NCI-H128 (cell line): Measurements from ENCODE around the gene TTC24.
A peak's percentile ranks its signal among the peaks of the same experiment; 100 is the strongest.
"Not testable (repeated sequence)": the region's sequence is repeated elsewhere in the genome, so short reads cannot be mapped to it uniquely, and the experiment has no call there.

Experiments used
- DNase-seq: peaks from one replicate; lab custom pipeline; 2025; ENCODE audit not compliant: unreplicated experiment; lab: John Stamatoyannopoulos, UW

The TTC24 gene

DNA sequence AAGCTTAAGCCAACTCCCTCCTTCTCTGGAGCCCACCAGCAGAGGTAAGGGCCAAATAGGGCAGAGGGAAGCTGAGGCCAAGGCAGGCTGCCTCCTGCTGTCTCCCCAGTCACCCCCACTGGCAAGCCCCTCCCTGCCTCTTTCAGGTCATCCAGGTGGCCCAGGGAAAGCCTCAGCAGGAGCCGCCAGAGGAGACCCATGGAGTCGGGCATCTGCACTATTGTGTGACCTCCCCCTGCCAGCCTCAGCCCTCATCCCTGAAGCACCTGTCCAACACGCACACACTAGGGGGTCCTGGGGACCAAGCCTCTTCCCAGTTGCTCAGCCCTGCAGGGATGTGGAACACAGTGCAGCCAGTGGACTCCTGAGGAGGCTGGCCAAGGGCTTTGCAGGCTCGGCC, 6.8 kb downstream of the TTC24 start:
- DNase-seq = no peak

- no peak for DNase-seq
Observed at GRCh38 chr1:156586892-156587477, 7.5 kb downstream of the TTC24 start.

DNA sequence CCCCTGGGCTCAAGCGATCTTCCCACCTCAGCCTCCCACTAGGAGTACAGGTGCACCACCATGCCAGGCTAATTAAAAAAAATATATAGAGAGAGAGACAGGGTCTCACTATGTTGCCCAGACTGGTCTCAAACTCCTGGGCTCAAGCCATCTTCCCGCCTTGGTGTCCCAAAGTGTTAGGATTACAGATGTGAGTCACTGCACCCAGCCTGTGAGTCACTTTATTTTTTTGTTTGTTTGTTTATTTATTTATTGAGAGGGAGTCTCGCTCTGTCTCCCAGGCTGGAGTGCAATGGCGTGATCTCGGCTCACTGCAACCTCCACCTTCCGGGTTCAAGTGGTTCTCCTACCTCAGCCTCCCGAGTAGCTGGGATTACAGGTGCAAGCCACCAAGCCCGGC, 8.4 kb downstream of the TTC24 start:
- not testable (repeated sequence) for DNase-seq

DNA sequence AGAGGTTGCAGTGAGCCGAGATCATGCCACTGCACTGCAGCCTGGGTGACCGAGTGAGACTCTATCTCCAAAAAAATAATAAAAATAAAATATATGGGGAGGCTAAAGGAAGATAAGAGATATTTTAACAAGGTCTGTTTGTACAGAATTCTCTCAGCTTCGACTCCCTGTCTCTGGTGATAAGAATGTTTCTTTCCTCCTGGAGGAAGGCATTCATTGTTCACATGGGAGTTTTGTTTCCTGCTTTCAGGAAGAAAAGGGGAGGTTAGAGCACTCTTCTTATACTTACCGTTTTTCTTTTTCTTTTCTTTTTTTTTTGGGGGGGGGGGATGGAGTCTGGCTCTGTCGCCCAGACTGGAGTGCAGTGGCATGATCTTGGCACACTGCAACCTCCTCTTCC, 10.0 kb downstream of the TTC24 start:
- DNase-seq = no peak

GRCh38 chr1:156590326-156591180, 11.0 kb downstream of the TTC24 start:
- no peak for DNase-seq

DNA sequence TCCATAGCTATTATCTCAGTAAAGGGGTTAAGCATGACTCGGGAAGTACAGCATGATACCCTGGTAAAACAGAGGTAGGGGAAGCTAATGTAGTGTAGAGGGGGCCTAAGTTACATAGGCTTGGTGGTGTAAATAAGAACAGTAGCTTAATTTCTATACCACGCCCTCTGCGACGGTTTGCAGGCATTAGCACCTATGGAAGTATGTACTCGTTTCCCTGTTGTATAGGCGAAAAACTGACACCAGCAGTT, 11.6 kb downstream of the TTC24 start:
- no peak for DNase-seq

DNA sequence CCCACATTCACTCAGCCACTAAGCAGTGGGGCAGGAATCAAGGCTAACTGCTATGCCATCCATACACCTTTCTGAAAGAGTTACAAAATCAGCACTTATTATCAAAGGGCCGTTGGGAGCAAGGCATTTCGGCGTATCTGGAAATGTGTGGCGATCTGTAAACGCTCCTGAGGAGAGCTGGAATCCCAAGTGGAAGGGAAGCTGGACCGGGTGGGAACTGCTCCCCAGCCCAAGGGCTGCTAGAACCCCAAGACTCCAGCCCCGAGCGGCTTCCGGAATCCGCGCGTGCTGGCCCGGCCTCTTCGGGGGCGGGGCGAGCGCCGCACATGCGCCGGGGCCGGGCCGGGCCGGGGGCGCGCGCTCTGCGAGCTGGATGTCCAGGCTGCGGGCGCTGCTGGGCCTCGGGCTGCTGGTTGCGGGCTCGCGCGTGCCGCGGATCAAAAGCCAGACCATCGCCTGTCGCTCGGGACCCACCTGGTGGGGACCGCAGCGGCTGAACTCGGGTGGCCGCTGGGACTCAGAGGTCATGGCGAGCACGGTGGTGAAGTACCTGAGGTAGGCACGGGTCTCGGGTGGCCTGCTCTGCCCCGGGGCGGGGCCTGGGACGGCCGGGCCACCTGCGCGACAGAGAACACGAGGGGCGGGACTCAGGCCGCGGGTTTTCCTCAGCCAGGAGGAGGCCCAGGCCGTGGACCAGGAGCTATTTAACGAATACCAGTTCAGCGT, 12.1 kb downstream of the TTC24 start, which contains the start of gene NAXE:
TSS of gene NAXE (plus strand) at position 345 of the 726 bp plus-strand sequence. CDS start at position 374, 29 bp downstream.
- peak; percentile 67 for DNase-seq

DNA sequence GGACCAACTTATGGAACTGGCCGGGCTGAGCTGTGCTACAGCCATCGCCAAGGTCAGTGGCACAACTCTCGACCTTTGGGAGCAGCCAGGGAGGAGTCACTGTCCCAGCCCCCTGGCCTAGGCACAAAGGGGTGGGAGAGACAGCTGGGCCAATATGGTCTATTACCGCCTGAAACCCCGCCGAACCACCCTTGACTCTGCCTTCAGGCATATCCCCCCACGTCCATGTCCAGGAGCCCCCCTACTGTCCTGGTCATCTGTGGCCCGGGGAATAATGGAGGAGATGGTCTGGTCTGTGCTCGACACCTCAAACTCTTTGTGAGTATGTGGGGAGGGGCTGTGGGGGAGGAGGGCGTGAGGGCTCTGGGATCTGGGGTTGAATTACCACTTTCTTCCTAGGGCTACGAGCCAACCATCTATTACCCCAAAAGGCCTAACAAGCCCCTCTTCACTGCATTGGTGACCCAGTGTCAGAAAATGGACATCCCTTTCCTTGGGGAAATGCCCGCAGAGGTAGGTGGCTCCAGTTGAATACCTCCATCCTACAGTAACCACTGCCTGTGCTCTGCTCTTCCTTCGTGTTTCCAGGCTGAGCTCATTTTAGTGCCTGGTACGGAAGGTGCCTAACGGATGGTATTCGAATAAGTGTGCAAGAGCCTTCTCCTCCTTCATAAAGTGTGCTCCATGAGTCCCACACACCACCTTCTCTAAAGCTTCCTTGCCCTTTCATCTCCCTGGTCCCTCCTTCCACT, 12.8 kb downstream of the TTC24 start:
- DNase-seq = no peak

- DNase-seq = no peak
Observed at GRCh38 chr1:156592910-156593660, 13.6 kb downstream of the TTC24 start.

GRCh38 chr1:156593661-156593989, 14.1 kb downstream of the TTC24 start:
- DNase-seq = no peak

GRCh38 chr1:156594190-156594589, 14.7 kb downstream of the TTC24 start:
- DNase-seq = no peak

GRCh38 chr1:156595016-156595415, 15.5 kb downstream of the TTC24 start:
- DNase-seq = no peak

GRCh38 chr1:156596426-156596825, 16.9 kb downstream of the TTC24 start:
- DNase-seq = no peak

DNA sequence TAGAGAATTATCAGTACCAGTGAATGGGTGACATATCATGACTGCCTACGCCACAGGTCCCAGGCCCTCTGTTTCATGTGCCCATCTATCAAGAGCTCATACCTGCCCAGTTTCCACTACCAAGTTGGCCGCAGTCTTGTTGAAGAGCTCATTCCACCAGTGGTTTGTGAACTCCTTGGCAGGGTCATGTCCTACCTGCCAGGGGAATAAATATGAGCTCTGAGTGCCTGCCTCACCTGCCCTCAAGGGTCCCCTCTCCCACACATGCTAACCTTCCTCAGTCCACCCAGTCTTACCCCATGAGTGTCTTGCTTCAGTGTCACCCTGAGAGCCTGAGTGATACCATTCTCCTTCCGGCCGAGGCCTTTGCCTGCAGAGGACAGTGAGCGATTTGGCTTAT, 18.6 kb downstream of the TTC24 start:
- no peak for DNase-seq

DNA sequence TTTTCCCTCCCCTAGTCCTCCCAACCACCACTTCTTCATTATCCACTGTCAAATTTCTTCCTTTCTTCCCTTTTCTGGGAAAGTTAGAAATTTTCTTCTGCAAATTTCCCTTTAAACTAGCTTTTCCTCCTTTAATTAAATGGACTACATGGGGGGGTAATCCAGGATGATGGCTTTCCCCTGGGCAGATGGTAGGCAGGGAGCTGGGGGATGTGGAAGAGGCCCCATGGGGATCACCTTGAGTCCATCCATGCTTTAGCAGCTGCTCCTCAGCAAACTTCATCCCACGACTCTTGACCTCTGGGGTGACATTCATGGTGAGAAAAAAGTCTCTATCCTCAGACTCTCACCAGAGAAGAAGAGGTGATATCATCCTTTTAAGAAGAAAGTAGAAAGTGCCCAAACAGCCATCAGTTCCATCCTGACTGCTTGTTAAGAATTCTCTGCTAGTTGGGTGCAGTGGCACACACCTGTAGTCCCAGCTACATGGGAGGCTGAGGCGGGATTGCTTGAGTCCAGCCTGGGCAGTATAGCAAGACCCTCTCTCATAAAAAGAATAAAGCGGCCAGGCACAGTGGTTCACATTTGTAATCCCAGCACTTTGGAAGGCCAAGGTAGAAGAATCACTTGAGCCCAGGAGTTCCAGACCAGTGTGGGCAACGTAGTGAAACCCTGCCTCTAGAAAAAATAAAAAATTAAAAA, 19.4 kb downstream of the TTC24 start:
- DNase-seq = no peak

DNA sequence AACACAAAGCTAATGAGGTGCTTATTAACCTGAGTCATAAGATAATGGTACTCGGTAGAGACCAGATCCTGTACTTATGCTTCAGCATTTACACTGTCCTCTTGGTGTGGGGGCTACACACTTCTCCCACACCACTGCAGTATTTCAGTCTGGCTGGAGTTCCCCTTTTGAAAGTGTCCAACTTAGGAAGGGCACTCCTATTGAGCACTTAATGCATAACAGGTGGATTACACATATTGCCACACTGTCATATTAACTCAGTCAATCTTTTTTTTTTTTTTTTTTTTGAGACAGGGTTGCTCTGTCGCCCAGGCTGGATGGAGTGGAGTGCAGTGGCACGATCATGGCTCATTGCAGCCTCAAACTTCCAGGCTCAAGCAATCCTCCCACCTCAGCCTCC, 20.3 kb downstream of the TTC24 start:
- DNase-seq = no peak

DNA sequence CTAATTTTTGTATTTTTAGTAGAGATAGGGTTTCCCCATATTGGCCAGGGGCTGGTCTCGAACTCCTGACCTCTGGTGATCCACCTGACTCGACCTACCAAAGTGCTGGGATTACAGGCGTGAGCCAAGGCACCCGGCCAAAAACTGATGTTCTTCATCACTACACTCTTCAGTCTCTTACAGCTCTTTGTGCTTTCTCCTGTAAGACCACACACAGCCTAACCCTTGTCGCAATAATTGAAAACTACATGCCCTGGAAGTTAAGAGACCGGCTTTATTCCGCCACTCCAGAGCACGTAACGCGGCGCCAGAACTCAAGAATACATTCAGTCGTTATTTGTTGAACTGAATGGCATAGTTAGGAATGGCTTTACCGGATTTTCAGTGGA, 21.2 kb downstream of the TTC24 start:
- DNase-seq = no peak

DNA sequence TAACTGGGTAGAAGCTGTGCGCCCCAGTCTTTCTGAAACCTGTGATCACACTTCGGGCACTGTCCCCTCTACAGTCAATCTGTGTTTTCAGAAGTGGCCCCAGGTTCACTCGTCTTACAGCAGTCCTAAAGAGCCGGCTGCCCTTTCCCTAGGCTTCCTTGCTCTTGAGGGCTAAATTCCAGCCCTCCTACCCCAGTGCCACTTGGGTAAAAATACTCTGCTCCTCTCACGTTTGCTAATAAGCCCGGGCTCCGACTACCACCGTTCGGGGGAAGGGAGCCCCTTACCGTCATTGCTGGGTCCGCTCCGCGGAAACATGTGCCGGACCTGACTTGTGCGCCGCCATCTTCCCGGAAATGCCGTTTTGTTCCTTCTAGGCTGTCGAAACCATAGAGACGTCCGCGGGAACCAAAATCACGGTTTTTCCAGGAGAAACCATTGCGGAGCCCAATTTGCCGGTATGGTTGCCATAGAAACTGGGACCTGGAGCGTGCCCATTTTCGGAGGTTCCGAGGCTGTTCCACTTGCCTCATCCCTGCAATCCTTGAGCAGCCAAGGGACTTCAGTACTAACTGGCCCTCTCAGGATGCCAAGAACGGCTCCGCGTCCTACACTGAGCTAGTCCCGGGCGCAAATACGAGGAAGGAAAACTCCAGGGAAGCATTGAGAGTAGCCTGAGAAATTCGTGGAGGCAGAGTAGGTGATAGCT, 21.8 kb downstream of the TTC24 start, which contains the start of gene GPATCH4:
TSS of gene GPATCH4 (minus strand) at position 358 of the 709 bp plus-strand sequence.
- DNase-seq = peak; percentile 81

GRCh38 chr1:156601892-156602291, 22.4 kb downstream of the TTC24 start:
- DNase-seq = no peak
